HEK293 (cell line): Measurements from ENCODE around the gene TCF7L1.

ENCODE experiments used
- CTCF ChIA-PET: fragments of 350-600 bp; formaldehyde crosslinking; extraction: SDS; loops from one replicate; lab custom pipeline; 2021; ENCODE audit warnings: antibody characterized with exemption; lab: Yijun Ruan, JAX
- POLR2A ChIA-PET: fragments of 300-600 bp; formaldehyde crosslinking; extraction: SDS; loops from one replicate; lab custom pipeline; 2020; ENCODE audit warnings: antibody characterized with exemption, inconsistent platforms; lab: Yijun Ruan, JAX
- H3K27ac ChIP-seq: fragments of 200-500 bp; sonication (Bioruptor generic); 2 replicates; pipeline ENCODE4 v1.5.1; 2014; ENCODE audit warnings: low read depth, low read length, control low read depth, inconsistent platforms; ENCODE audit errors: extremely low read depth
- H3K36me3 ChIP-seq, 2 experiments: fragments of 200-500 bp in 1 of 2; sonication (Bioruptor generic) in 1 of 2; 1 replicate in 1 of 2; 2 replicates in 1 of 2; pipeline ENCODE4 v1.5.1; 2014 to 2017; ENCODE audit warnings: inconsistent platforms in 2 of 2, low read length in 2 of 2; ENCODE audit not compliant: control insufficient read depth in 2 of 2, insufficient read depth in 1 of 2
- H3K4me1 ChIP-seq: fragments of 200-500 bp; sonication (Bioruptor generic); 2 replicates; pipeline ENCODE4 v1.5.1; 2014; ENCODE audit warnings: mild to moderate bottlenecking, low read length, inconsistent platforms; ENCODE audit not compliant: control insufficient read depth, insufficient read depth
- H3K4me3 ChIP-seq: 2 replicates; pipeline ENCODE4 v1.5.1; 2011; ENCODE audit warnings: low read depth, mild to moderate bottlenecking, control low read depth, low read length, moderate library complexity
- H3K9me3 ChIP-seq: fragments of 200-500 bp; sonication (Bioruptor generic); 2 replicates; pipeline ENCODE4 v1.5.1; 2014; ENCODE audit warnings: low read depth, low read length, inconsistent platforms; ENCODE audit not compliant: control insufficient read depth, insufficient read depth
- AEBP2 ChIP-seq: fragments of 450-650 bp; formaldehyde crosslinking; IDR thresholded peaks from 2 replicates; pipeline ENCODE4 v1.5.1; 2016; ENCODE audit warnings: missing biosample characterization, missing genetic modification characterization, borderline replicate concordance
- EGR2 ChIP-seq: fragments of 450-650 bp; formaldehyde crosslinking; IDR thresholded peaks from 2 replicates; pipeline ENCODE4 v1.5.1; 2016; ENCODE audit warnings: low read depth, missing biosample characterization, missing genetic modification characterization
- GLIS1 ChIP-seq: fragments of 450-650 bp; formaldehyde crosslinking; IDR thresholded peaks from 2 replicates; pipeline ENCODE4 v1.5.1; 2016; ENCODE audit warnings: missing biosample characterization, missing genetic modification characterization
- HIC1 ChIP-seq: fragments of 450-650 bp; formaldehyde crosslinking; IDR thresholded peaks from 2 replicates; pipeline ENCODE4 v1.5.1; 2016; ENCODE audit warnings: missing biosample characterization, missing genetic modification characterization
- ZNF112 ChIP-seq: fragments of 450-650 bp; formaldehyde crosslinking; IDR thresholded peaks from 2 replicates; pipeline ENCODE4 v1.5.0; 2017; ENCODE audit warnings: missing biosample characterization, missing genetic modification characterization
- ZNF132 ChIP-seq: fragments of 450-650 bp; formaldehyde crosslinking; IDR thresholded peaks from 2 replicates; pipeline ENCODE4 v1.5.1; 2017; ENCODE audit warnings: missing biosample characterization, missing genetic modification characterization, borderline replicate concordance
- ZNF138 ChIP-seq: fragments of 450-650 bp; formaldehyde crosslinking; IDR thresholded peaks from 2 replicates; pipeline ENCODE4 v1.5.1; 2016; ENCODE audit warnings: missing biosample characterization, missing genetic modification characterization, borderline replicate concordance
- ZNF155 ChIP-seq: fragments of 450-650 bp; formaldehyde crosslinking; IDR thresholded peaks from 2 replicates; pipeline ENCODE4 v1.5.1; 2016; ENCODE audit warnings: missing biosample characterization, missing genetic modification characterization
- ZNF26 ChIP-seq: fragments of 450-650 bp; formaldehyde crosslinking; IDR thresholded peaks from 2 replicates; pipeline ENCODE4 v1.5.1; 2016; ENCODE audit warnings: missing biosample characterization, missing genetic modification characterization
- ZNF266 ChIP-seq: fragments of 450-650 bp; formaldehyde crosslinking; IDR thresholded peaks from 2 replicates; pipeline ENCODE4 v1.5.1; 2016; ENCODE audit warnings: missing biosample characterization, missing genetic modification characterization, low read depth
- ZNF280C ChIP-seq: fragments of 450-650 bp; formaldehyde crosslinking; IDR thresholded peaks from 2 replicates; pipeline ENCODE4 v1.5.1; 2016; ENCODE audit warnings: missing biosample characterization, missing genetic modification characterization
- ZNF366 ChIP-seq: fragments of 450-650 bp; formaldehyde crosslinking; conservative IDR thresholded peaks from 2 replicates; pipeline ENCODE4 v1.5.1; 2016; ENCODE audit warnings: missing biosample characterization, missing genetic modification characterization
- ZNF423 ChIP-seq: fragments of 450-650 bp; formaldehyde crosslinking; IDR thresholded peaks from 2 replicates; pipeline ENCODE4 v1.5.1; 2016; ENCODE audit warnings: missing biosample characterization, missing genetic modification characterization
- ZNF626 ChIP-seq: fragments of 450-650 bp; sonication (Bioruptor Pico); formaldehyde crosslinking; IDR thresholded peaks from 2 replicates; pipeline ENCODE4 v1.5.1; 2018; ENCODE audit warnings: missing biosample characterization, missing genetic modification characterization, inconsistent platforms
- ZNF664 ChIP-seq: fragments of 450-650 bp; formaldehyde crosslinking; IDR thresholded peaks from 2 replicates; pipeline ENCODE4 v1.5.1; 2016; ENCODE audit warnings: missing biosample characterization, missing genetic modification characterization
- ZNF747 ChIP-seq: fragments of 450-650 bp; formaldehyde crosslinking; IDR thresholded peaks from 2 replicates; pipeline ENCODE4 v1.5.1; 2016; ENCODE audit warnings: missing biosample characterization, missing genetic modification characterization
- ZNF791 ChIP-seq: fragments of 450-650 bp; formaldehyde crosslinking; IDR thresholded peaks from 2 replicates; pipeline ENCODE4 v1.5.1; 2016; ENCODE audit warnings: missing biosample characterization, missing genetic modification characterization

TCF7L1 gene

GRCh38 chr2:85259101-85259590, 126.0 kb downstream of the TCF7L1 start (continued):
- TF ChIP-seq EGR2 (tag by site-specific recombination): no peak
- TF ChIP-seq ZNF155 (tag by site-specific recombination): no peak
- TF ChIP-seq ZNF26 (tag by site-specific recombination): no peak
- TF ChIP-seq ZNF112 (tag by site-specific recombination): no peak
- no peak for TF ChIP-seq ZNF626

GRCh38 chr2:85259879-85260278, 126.7 kb downstream of the TCF7L1 start:
- H3K4me1 ChIP-seq: no peaks in the 10 kb centered on the region
- TF ChIP-seq ZNF138 (tag by site-specific recombination) (no peak), ZNF366 (tag by site-specific recombination) (no peak), HIC1 (no peak), ZNF791 (tag by site-specific recombination) (no peak), ZNF132 (tag by site-specific recombination) (no peak), AEBP2 (tag by site-specific recombination) (no peak), GLIS1 (tag by site-specific recombination) (peak; percentile 25; the same call in 1 of the 2 replicates)
- no peak overlapping the region for H3K4me3 ChIP-seq
- ChIA-PET CTCF (interaction anchor here (0.6 kb wide), 1 partner anchor 155 kb away, joined by 8 read pairs; no protein-coding TSS in a partner anchor), POLR2A (no interaction called here)
- H3K27ac ChIP-seq: no peak overlapping the region
- H3K9me3 ChIP-seq: no peaks in the 10 kb centered on the region
- H3K36me3 ChIP-seq: no peaks in the 10 kb centered on the region

- Histone ChIP-seq H3K9me3 (no peaks in the 10 kb centered on the region), H3K4me3 (no peak overlapping the region), H3K27ac (no peak overlapping the region), H3K36me3 (no peaks in the 10 kb centered on the region), H3K4me1 (no peaks in the 10 kb centered on the region)
- ChIA-PET POLR2A (no interaction called here), CTCF (interaction anchor here (0.6 to 0.7 kb wide), 2 partner anchors 204 to 252 kb away, joined by 3 to 4 read pairs; no protein-coding TSS in a partner anchor)
- no peak for TF ChIP-seq ZNF664 (tag by site-specific recombination)
- no peak for TF ChIP-seq ZNF423
- no peak for TF ChIP-seq ZNF266 (tag by site-specific recombination)
- no peak for TF ChIP-seq GLIS1 (tag by site-specific recombination)
- no peak for TF ChIP-seq ZNF280C
- TF ChIP-seq ZNF747 (tag by site-specific recombination): no peak
These were observed 130.4 kb downstream of the TCF7L1 start for GRCh38 chr2:85263591-85263990.
